ENCODE measurements around the gene GAMT.

DNA sequence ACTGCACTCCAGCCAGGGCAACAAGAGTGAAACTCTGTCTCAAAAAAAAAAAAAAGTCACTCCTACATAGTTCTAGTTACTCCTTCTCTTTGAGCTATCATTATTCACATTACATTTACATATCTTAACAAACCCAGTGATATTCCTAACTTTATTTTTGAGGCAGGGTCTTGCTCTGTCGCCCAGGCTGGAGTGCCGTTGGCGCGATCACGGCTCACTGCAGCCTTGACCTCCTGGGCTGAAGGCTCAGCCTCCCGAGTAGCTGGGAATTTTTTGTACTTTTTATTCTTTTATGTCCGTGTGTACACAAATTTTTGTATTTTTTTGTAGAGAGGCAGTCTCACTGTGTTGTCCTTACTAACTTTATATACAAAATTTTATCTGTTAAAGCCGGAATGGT, 36.3 kb upstream of the GAMT start:
- TF ChIP-seq, protein P1, sequence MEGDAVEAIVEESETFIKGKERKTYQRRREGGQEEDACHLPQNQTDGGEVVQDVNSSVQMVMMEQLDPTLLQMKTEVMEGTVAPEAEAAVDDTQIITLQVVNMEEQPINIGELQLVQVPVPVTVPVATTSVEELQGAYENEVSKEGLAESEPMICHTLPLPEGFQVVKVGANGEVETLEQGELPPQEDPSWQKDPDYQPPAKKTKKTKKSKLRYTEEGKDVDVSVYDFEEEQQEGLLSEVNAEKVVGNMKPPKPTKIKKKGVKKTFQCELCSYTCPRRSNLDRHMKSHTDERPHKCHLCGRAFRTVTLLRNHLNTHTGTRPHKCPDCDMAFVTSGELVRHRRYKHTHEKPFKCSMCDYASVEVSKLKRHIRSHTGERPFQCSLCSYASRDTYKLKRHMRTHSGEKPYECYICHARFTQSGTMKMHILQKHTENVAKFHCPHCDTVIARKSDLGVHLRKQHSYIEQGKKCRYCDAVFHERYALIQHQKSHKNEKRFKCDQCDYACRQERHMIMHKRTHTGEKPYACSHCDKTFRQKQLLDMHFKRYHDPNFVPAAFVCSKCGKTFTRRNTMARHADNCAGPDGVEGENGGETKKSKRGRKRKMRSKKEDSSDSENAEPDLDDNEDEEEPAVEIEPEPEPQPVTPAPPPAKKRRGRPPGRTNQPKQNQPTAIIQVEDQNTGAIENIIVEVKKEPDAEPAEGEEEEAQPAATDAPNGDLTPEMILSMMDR (IDR thresholded peaks at IDR 0.05), result no peak
- TF ChIP-seq POLR2A (IDR thresholded peaks at IDR 0.05), result no peak
